ENCODE results near the gene ADCY3. TPM values are rescaled to one million over a fixed set of nuclear protein-coding genes. Genes with fewer than 3 reads are reported as not detected.

The ADCY3 gene
- total and polyA plus RNA-seq, 2 of the 13 experiments (the other 11 are each of a cell fraction or from before 2014, with no cell fraction given), result 0.11 to 0.61 TPM

GRCh38 chr2:24912523-24912922 is 7.5 kb downstream of the ADCY3 start:
- Histone ChIP-seq H4K20me1 (ENCODE audit: insufficient read depth, low read length) (no peaks in the 10 kb centered on the region), H3K27me3 (ENCODE audit: control insufficient read depth in 1 of 2, insufficient read depth in 2 of 2, low read length in 2 of 2) (peaks cover 4 to 49% of the 10 kb centered on the region in 2 experiments; a peak in 3 of 5 replicates), H3K79me2 (ENCODE audit: insufficient read depth, low read length) (no peaks in the 10 kb centered on the region), H2AFZ (ENCODE audit: low read length) (no peak overlapping the region), H3K4me2 (ENCODE audit: low read depth, low read length) (no peak overlapping the region), H3K4me3 (replicated peaks in 1 of 3; ENCODE audit: insufficient read depth in 1 of 3, low read depth in 2 of 3, low read length in 3 of 3) (no peak overlapping the region), H3K4me1 (ENCODE audit: insufficient read depth, low read length) (no peaks in the 10 kb centered on the region), H3K9ac (ENCODE audit: insufficient read depth, low read depth, low read length) (no peak overlapping the region), H3K36me3 (replicated peaks in 1 of 2; ENCODE audit: control insufficient read depth in 1 of 2, insufficient read depth in 2 of 2, low read length in 2 of 2) (no peaks in the 10 kb centered on the region), H3K9me3 (ENCODE audit: low read length) (no peaks in the 10 kb centered on the region), H3K27ac (ENCODE audit: extremely low read length, insufficient read depth, low read length) (no peak overlapping the region)
- intact Hi-C loops (cut with micrococcal nuclease; ENCODE audit: unreplicated experiment) (no loop called here), in situ Hi-C loops (cut with HindIII; ENCODE audit: extremely low pct_ligation_motif_present, low pct_unique_long_range_greater_than_20kb) (no loop called here)
- POLR2A ChIA-PET, result no interaction called here
- CTCF ChIA-PET (ENCODE audit: low intra/inter-chr PET ratio, low total read pairs), result no interaction called here
- BruUV-seq (replicated peaks), result no TSS peak
- WGBS (ENCODE audit: low lambda C conversion rate), result 73% methylated on average over 7 of the region's 7 CpGs
- ATAC-seq, result no peak
- DNase-seq (ENCODE audit: low spot score), result no peak
- no peak for FAIRE-seq
- TF ChIP-seq NKX3-1 (CRISPR knock-in tag; IDR thresholded peaks at IDR 0.05) (no peak), ISX (CRISPR knock-in tag; conservative IDR thresholded peaks at IDR 0.05) (no peak), BCL3 (CRISPR knock-in tag; IDR thresholded peaks at IDR 0.05) (no peak), HNRNPH1 (optimal IDR thresholded peaks at IDR 0.05; ENCODE audit: low read depth, low read length) (no peak), SOX6 (IDR thresholded peaks at IDR 0.05) (no peak), SOX6 (CRISPR knock-in tag; IDR thresholded peaks at IDR 0.05) (no peak), NR0B2 (CRISPR knock-in tag; IDR thresholded peaks at IDR 0.05) (no peak), KLF9 (CRISPR knock-in tag; IDR thresholded peaks at IDR 0.05; ENCODE audit: low read depth) (no peak), RBM22 (optimal IDR thresholded peaks at IDR 0.05; ENCODE audit: low read length) (no peak), ADNP (CRISPR knock-in tag; IDR thresholded peaks at IDR 0.05) (no peak), KLF16 (CRISPR knock-in tag; IDR thresholded peaks at IDR 0.05) (no peak), NCOA2 (CRISPR knock-in tag; IDR thresholded peaks at IDR 0.05) (no peak), POLR2AphosphoS2 (IDR thresholded peaks at IDR 0.05; ENCODE audit: low read depth, low read length) (no peak), ZBTB8A (CRISPR knock-in tag; IDR thresholded peaks at IDR 0.05; ENCODE audit: borderline replicate concordance, low read depth) (no peak), ZSCAN25 (CRISPR knock-in tag; IDR thresholded peaks at IDR 0.05) (no peak)

All from HepG2 (cell line).